Testis (tissue), 2 donors: Measurements from ENCODE around the gene LTB4R.

Source experiments
- POLR2A ChIP-seq: fragments of 450-650 bp; IDR thresholded peaks from one replicate; pipeline ENCODE4 v1.6.1; 2017; ENCODE audit warnings: antibody characterized with exemption, mild to moderate bottlenecking, moderate library complexity
- TF ChIP-seq, protein P1 (sequence below), 3 experiments: fragments of 450-650 bp in 2 of 3; fragments of 200-600 bp in 1 of 3; sonication (generic) in 1 of 3; IDR thresholded peaks; one replicate each; pipeline ENCODE4 v1.5.1; 2016 to 2019; ENCODE audit warnings: antibody characterized with exemption in 3 of 3, mild to moderate bottlenecking in 2 of 3, moderate library complexity in 1 of 3

DNA sequence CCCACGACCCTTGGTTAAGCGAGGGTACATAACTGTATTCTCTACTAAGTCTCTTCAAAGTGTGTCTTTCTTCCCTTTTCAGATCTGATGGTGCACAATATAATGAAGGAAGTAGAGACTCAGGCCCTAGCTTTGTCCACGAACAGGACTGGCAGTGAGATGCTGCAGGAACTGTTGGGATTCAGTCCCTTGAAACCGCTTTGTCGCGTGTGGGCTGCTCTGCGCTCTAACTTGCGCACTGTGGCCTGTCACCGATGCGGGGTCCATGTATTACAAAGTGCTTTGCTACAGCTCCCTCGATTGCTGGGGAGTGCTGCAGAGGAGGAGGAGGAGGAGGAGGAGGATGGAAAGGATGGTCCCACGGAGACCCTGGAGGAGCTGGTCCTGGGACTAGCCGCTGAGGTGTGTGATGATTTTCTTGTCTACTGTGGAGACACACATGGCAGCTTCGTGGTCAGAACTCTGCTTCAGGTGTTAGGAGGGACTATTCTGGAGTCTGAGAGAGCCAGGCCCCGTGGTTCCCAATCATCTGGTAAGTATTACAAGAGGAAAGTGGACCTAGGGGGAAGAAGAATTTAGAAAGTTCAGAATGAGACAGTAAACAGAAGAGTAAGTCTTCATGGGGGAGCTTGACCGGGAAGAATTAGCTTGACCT, 10.8 kb upstream of the LTB4R start:
- TF ChIP-seq, protein P1, sequence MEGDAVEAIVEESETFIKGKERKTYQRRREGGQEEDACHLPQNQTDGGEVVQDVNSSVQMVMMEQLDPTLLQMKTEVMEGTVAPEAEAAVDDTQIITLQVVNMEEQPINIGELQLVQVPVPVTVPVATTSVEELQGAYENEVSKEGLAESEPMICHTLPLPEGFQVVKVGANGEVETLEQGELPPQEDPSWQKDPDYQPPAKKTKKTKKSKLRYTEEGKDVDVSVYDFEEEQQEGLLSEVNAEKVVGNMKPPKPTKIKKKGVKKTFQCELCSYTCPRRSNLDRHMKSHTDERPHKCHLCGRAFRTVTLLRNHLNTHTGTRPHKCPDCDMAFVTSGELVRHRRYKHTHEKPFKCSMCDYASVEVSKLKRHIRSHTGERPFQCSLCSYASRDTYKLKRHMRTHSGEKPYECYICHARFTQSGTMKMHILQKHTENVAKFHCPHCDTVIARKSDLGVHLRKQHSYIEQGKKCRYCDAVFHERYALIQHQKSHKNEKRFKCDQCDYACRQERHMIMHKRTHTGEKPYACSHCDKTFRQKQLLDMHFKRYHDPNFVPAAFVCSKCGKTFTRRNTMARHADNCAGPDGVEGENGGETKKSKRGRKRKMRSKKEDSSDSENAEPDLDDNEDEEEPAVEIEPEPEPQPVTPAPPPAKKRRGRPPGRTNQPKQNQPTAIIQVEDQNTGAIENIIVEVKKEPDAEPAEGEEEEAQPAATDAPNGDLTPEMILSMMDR (IDR thresholded peaks at IDR 0.05) = no peak
- TF ChIP-seq POLR2A = no peak
